Urinary bladder (tissue), 4 donors: ENCODE measurements around the gene NCOA3. TPM values are rescaled to one million over a fixed set of nuclear protein-coding genes. Genes with fewer than 3 reads are reported as not detected.

Source experiments
- DNase-seq: peaks from one replicate; pipeline ENCODE4 v3.0.0-alpha.2; 2015; ENCODE audit errors: extremely low spot score
- H3K27ac ChIP-seq: one replicate; pipeline ENCODE4 v1.5.1; 2013; ENCODE audit warnings: low read depth, mild to moderate bottlenecking, moderate library complexity
- H3K36me3 ChIP-seq: one replicate; pipeline ENCODE4 v1.6.1; 2013; ENCODE audit warnings: mild to moderate bottlenecking, moderate library complexity; ENCODE audit not compliant: insufficient read depth
- H3K4me1 ChIP-seq: one replicate; pipeline ENCODE4 v1.6.1; 2013; ENCODE audit warnings: mild to moderate bottlenecking, moderate library complexity; ENCODE audit not compliant: insufficient read depth
- H3K4me3 ChIP-seq: one replicate; pipeline ENCODE4 v1.5.1; 2013; ENCODE audit warnings: low read depth, low read length
- WGBS: extraction: QIAGEN DNeasy Blood & Tissue Kit; methylation state at CpG from one replicate; pipeline ENCODE4 v1.1.7; 2013; 5-methylcytosine and 5-hydroxymethylcytosine counted together
- polyA plus RNA-seq: library from polyadenylated mRNA; stranded (reverse); fragments of 200-250 nt; gene quantifications from one replicate; pipeline ENCODE4 v1.2.3, GENCODE V29; 2013
- total RNA-seq: library from RNA; depleted of rRNA; stranded (reverse); fragments of >200 nt; gene quantifications from one replicate; pipeline ENCODE4 v1.2.3, GENCODE V29; 2014
- donor health status: healthy with polysubstance abuse.
- donor health status: healthy.

Gene NCOA3
- total and polyA plus RNA-seq, 2 donors, result 13.7 to 54.5 TPM

- no peaks in the 10 kb centered on the region for H3K4me1 ChIP-seq
- WGBS, result 81% methylated on average over 18 of the region's 18 CpGs
- DNase-seq, result no peak
- no peak overlapping the region for H3K4me3 ChIP-seq
- no peak overlapping the region for H3K27ac ChIP-seq
- H3K36me3 ChIP-seq, result no peaks in the 10 kb centered on the region
These were observed 187.0 kb downstream of the NCOA3 start for GRCh38 chr20:47688385-47689381.

- no peak for DNase-seq
- no peaks in the 10 kb centered on the region for H3K36me3 ChIP-seq
- 92% methylated on average over 1 of the region's 1 CpG for WGBS
- no peak overlapping the region for H3K27ac ChIP-seq
- H3K4me1 ChIP-seq, result no peaks in the 10 kb centered on the region
- H3K4me3 ChIP-seq, result no peak overlapping the region
These were observed 188.0 kb downstream of the NCOA3 start for GRCh38 chr20:47689731-47690130.

- Histone ChIP-seq H3K4me3 (no peak overlapping the region), H3K4me1 (no peaks in the 10 kb centered on the region), H3K36me3 (no peaks in the 10 kb centered on the region), H3K27ac (no peak overlapping the region)
- DNase-seq, result no peak
These were observed 189.9 kb downstream of the NCOA3 start for GRCh38 chr20:47691625-47692024.

- DNase-seq, result no peak
- H3K36me3 ChIP-seq, result no peaks in the 10 kb centered on the region
- H3K27ac ChIP-seq, result no peak overlapping the region
- no peak overlapping the region for H3K4me3 ChIP-seq
- WGBS, result 95% methylated on average over 21 of the region's 21 CpGs
- no peaks in the 10 kb centered on the region for H3K4me1 ChIP-seq
These were observed 192.5 kb downstream of the NCOA3 start for GRCh38 chr20:47694021-47694818.

- Histone ChIP-seq H3K4me1 (no peaks in the 10 kb centered on the region), H3K4me3 (no peak overlapping the region), H3K27ac (no peak overlapping the region), H3K36me3 (no peaks in the 10 kb centered on the region)
- no peak for DNase-seq
- 98% methylated on average over 11 of the region's 11 CpGs for WGBS
These were observed 195.2 kb downstream of the NCOA3 start for GRCh38 chr20:47696856-47697255.

- 91% methylated on average over 6 of the region's 6 CpGs for WGBS
- Histone ChIP-seq H3K4me3 (no peak overlapping the region), H3K36me3 (no peaks in the 10 kb centered on the region), H3K4me1 (no peaks in the 10 kb centered on the region), H3K27ac (no peak overlapping the region)
- no peak for DNase-seq
These were observed 196.5 kb downstream of the NCOA3 start for GRCh38 chr20:47698142-47698541.

- 88% methylated on average over 1 of the region's 1 CpG for WGBS
- no peak for DNase-seq
- no peak overlapping the region for H3K4me3 ChIP-seq
- no peaks in the 10 kb centered on the region for H3K4me1 ChIP-seq
- H3K36me3 ChIP-seq, result no peaks in the 10 kb centered on the region
- no peak overlapping the region for H3K27ac ChIP-seq
These were observed 198.1 kb downstream of the NCOA3 start for GRCh38 chr20:47699818-47700217.

GRCh38 chr20:47700327-47700726 is 198.6 kb downstream of the NCOA3 start:
- Histone ChIP-seq H3K4me1 (no peaks in the 10 kb centered on the region), H3K27ac (no peak overlapping the region), H3K4me3 (no peak overlapping the region), H3K36me3 (no peaks in the 10 kb centered on the region)
- no peak for DNase-seq
- 74% methylated on average over 7 of the region's 7 CpGs for WGBS

GRCh38 chr20:47701612-47702011 is 199.9 kb downstream of the NCOA3 start:
- no peaks in the 10 kb centered on the region for H3K36me3 ChIP-seq
- H3K4me1 ChIP-seq, result no peaks in the 10 kb centered on the region
- H3K27ac ChIP-seq, result no peak overlapping the region
- 74% methylated on average over 15 of the region's 15 CpGs for WGBS
- no peak overlapping the region for H3K4me3 ChIP-seq
- DNase-seq, result no peak

GRCh38 chr20:47703748-47704147 is 202.1 kb downstream of the NCOA3 start:
- 53% methylated on average over 5 of the region's 5 CpGs for WGBS
- H3K4me3 ChIP-seq, result no peak overlapping the region
- no peaks in the 10 kb centered on the region for H3K4me1 ChIP-seq
- DNase-seq, result no peak
- no peak overlapping the region for H3K27ac ChIP-seq
- H3K36me3 ChIP-seq, result no peaks in the 10 kb centered on the region

GRCh38 chr20:47704746-47705496 is 203.2 kb downstream of the NCOA3 start:
- DNase-seq, result no peak
- Histone ChIP-seq H3K36me3 (no peaks in the 10 kb centered on the region), H3K27ac (no peak overlapping the region), H3K4me1 (no peaks in the 10 kb centered on the region), H3K4me3 (no peak overlapping the region)
- WGBS, result 69% methylated on average over 15 of the region's 15 CpGs

GRCh38 chr20:47705497-47705856 is 203.8 kb downstream of the NCOA3 start:
- DNase-seq, result no peak
- H3K27ac ChIP-seq, result no peak overlapping the region
- no peak overlapping the region for H3K4me3 ChIP-seq
- H3K4me1 ChIP-seq, result no peaks in the 10 kb centered on the region
- H3K36me3 ChIP-seq, result no peaks in the 10 kb centered on the region
- WGBS, result 79% methylated on average over 7 of the region's 7 CpGs

GRCh38 chr20:47706345-47706744 is 204.7 kb downstream of the NCOA3 start:
- DNase-seq, result no peak
- Histone ChIP-seq H3K27ac (no peak overlapping the region), H3K4me1 (no peaks in the 10 kb centered on the region), H3K4me3 (no peak overlapping the region), H3K36me3 (no peaks in the 10 kb centered on the region)
- WGBS, result 91% methylated on average over 5 of the region's 5 CpGs
